ENCODE data around the gene GFAP.

DNA sequence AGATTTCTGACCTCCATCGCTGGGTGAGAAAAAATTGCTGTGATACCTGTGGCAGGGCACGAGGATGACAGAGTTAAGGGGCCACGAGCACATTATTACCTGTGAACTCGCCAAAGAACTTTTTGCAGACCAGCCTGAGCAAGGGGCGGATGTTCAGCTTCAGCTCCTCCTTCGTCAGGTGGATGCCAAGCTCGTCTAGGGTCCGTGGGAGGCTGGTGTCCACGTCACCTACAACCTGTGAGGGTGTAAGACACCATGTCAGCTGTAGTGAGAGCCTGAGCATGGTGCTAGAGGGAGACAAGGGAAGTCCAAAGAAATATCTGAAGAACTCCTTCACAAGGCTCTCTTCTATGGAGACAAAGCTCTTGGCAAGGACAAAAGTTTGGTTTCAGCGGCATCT is 50.5 kb downstream of the GFAP start:
- no peak for TF ChIP-seq ZNF274 (IDR thresholded peaks at IDR 0.05; ENCODE audit: low read depth, low read length)
- TF ChIP-seq SUZ12 (IDR thresholded peaks at IDR 0.05; ENCODE audit: extremely low read depth, insufficient read depth, insufficient read length) = no peak
- no peak for TF ChIP-seq YY1 (IDR thresholded peaks at IDR 0.05; ENCODE audit: insufficient read depth, insufficient read length)
